NCI-H526 treated with DMSO at 0.1 percent for 48 hours (cell line): ENCODE data around the gene GLYAT.

ENCODE experiments used
- DNase-seq: peaks from one replicate; lab custom pipeline; 2025; lab: John Stamatoyannopoulos, UW

Gene GLYAT

GRCh38 chr11:58731819-58732218, at the start of gene GLYAT:
GLYAT (minus strand) TSS chr11:58731943; CDS start chr11:58724496, 7,447 bp downstream.
- DNase-seq = no peak

GRCh38 chr11:58781345-58781744, 49.6 kb upstream of the GLYAT start:
- no peak for DNase-seq

GRCh38 chr11:58780578-58780977, 48.8 kb upstream of the GLYAT start:
- no peak for DNase-seq

GRCh38 chr11:58776891-58777710, 45.4 kb upstream of the GLYAT start:
- DNase-seq = no peak

GRCh38 chr11:58775066-58775708, 43.4 kb upstream of the GLYAT start:
- DNase-seq = no peak

GRCh38 chr11:58774164-58774593, 42.4 kb upstream of the GLYAT start:
- no peak for DNase-seq

GRCh38 chr11:58773337-58773736, 41.6 kb upstream of the GLYAT start:
- DNase-seq = no peak

GRCh38 chr11:58772329-58773285, 40.9 kb upstream of the GLYAT start:
- no peak for DNase-seq

- DNase-seq = no peak
Observed at GRCh38 chr11:58771458-58771855, 39.7 kb upstream of the GLYAT start.

- no peak for DNase-seq
Observed at GRCh38 chr11:58770627-58771457, 39.1 kb upstream of the GLYAT start.

- DNase-seq = no peak
Observed at GRCh38 chr11:58770166-58770565, 38.4 kb upstream of the GLYAT start.

GRCh38 chr11:58769308-58769707, 37.6 kb upstream of the GLYAT start:
- no peak for DNase-seq

- no peak for DNase-seq
Observed at GRCh38 chr11:58768137-58768536, 36.4 kb upstream of the GLYAT start.

GRCh38 chr11:58765078-58765477, 33.3 kb upstream of the GLYAT start:
- DNase-seq = no peak

GRCh38 chr11:58763120-58763490, 31.4 kb upstream of the GLYAT start:
- no peak for DNase-seq

GRCh38 chr11:58762284-58763119, 30.8 kb upstream of the GLYAT start:
- DNase-seq = no peak

GRCh38 chr11:58757439-58757838, 25.7 kb upstream of the GLYAT start:
- DNase-seq = no peak

GRCh38 chr11:58745705-58746364, 14.1 kb upstream of the GLYAT start:
- DNase-seq = no peak

GRCh38 chr11:58744988-58745704, 13.4 kb upstream of the GLYAT start:
- DNase-seq = no peak
